Measurements from ENCODE around the gene DNAH17.

The DNAH17 gene

DNA sequence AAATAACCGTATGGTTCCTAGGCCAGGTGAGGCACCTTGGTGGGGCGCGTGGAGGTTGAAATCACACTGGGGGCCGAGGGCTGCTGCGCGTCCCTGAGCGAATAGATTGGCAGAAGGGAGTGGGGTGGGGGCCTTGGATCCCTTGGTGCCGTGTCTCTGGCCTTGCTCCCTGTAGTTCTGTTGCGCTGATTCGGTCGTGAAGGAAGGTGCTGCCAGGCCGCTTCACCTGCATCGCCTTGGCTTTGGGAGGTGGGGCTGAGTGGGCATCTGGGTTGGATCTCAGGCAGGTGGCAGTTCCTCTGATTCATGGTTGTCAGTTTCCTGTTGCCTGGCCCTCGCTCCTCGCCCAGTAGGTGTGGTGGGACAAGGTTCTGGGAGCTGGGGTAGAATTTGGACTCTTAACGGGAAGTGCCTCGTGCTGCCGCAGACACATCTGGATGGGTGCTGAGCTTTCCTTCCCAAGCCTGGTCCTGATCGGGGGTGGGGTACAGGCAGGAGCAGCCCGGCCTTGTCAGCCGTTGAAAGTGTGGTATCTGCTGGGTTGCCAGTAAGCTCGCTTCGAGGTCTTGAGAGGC, 168.6 kb downstream of the DNAH17 start:
- DNase-seq: no peak

DNA sequence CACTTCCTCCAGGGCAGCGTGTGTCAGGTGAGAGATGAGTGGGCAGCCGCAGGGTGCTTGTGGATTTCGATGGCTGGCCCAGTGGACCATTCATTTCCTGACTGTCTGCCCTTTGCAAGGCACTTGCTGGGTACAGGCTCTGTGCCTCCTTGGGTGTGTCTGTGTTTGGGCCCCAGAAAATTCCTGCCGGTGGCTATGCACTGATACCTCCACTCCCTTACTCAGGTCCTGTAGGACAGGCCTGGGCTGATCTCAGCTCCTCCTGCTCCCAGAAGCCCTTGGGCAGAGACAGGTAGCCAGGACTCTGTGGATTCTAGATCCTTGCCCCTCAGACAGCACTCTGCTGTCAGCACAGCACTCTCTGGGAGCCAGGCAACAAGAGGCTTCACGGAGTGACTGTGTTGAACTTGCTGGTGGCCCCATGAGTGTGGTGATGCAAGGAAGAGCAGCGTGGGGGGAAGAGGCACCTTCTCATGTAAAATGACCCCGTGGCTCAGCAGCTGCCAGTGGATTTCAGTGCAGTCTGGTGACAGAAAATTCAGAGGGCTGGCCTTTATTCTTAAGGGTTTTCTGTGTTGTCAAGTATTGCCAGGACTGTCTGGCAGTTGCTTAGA, 169.7 kb downstream of the DNAH17 start:
- no peak for DNase-seq

DNA sequence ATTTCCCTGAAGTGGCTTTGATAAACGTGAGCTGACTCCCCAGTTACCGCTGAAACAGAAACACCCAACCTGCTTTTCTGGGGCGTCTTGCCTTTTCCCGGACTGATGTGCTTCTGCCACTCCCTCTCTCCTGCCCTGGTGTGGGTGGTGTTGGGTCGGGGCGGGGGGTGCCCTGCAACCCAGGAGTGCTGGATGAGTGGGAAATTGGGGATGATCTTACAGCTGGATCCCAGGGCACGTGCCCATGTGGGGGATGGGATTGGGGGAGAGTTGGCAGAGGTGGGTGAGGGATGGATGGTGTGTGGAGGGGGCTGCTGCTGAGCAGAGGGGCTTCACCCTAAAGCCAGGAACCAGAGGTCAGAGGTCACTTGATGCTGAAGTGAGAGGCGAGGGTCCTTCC, 170.3 kb downstream of the DNAH17 start:
- DNase-seq: no peak

DNA sequence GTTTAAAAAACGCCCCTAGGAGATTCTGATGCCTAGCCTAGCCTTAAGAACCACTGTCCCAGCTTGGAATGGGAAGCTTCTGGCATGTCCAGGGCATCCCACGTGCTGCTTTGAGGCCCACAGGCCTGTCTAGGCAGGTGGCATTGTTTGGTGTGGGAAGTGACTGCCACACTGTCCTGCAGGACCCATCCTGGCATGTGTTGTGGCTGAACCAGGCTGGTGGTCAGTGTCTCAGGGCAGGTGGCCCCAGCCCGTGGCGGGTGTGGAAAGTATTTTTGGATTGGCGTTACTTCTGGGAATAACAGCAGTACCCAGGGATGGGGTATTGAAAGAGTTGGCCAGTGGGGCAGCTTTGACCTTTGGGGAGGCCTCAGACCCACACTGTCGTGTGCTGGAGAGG, 170.8 kb downstream of the DNAH17 start:
- DNase-seq: no peak

DNA sequence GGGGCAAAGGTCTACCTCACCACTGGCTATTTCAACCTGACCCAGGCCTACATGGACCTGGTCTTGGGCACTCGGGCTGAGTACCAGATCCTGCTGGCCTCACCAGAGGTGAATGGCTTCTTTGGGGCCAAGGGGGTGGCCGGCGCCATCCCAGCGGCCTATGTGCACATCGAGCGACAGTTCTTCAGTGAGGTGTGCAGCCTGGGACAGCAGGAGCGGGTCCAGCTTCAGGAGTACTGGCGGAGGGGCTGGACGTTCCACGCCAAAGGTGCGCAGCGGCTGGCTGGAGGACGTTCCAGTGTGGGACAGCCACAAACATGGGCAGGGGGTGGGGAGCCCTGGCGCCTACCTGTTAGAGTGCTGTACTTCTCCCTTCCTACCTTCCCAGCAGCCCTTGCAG, 173.4 kb downstream of the DNAH17 start:
- DNase-seq: no peak

DNA sequence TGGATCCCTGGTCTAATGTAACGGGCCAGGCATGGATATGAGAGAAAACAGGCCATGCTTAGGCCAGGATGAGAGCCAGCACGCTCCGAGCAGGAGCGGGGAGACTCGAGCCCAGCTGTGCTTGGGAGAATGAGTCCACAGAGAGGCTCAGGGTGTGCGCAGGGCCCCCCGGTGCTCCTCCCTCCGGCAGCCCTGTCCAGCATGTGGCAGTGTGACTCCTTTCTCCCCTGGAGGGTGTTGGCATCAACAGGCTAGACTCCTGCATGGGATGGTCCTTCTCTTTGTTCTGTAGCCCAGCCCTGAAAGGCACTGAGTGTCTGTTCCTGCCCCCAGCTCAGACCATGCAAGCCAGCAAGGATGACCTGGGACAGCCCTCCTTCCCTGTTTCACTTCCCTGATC, 175.3 kb downstream of the DNAH17 start:
- no peak for DNase-seq

DNA sequence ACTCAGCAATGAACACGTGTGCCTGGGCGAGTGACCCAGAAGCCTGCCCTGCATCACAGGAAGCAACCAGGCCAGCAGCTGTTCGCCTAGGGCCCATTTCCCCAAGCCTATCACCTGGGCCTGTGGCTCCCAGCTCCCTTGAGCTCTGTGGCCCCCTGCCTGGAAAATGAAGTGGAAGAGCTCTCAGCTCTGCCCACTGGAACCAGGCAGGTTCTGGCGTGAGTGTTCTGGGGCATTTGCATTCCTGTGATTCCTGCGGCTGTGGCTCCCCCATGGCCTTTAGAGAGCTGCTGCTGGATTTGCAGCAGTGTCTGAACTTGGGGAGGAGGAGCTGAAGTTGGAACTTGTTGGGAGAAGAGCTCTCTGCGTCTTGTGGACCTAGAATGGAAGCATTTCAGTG, 175.9 kb downstream of the DNAH17 start:
- DNase-seq: no peak

DNA sequence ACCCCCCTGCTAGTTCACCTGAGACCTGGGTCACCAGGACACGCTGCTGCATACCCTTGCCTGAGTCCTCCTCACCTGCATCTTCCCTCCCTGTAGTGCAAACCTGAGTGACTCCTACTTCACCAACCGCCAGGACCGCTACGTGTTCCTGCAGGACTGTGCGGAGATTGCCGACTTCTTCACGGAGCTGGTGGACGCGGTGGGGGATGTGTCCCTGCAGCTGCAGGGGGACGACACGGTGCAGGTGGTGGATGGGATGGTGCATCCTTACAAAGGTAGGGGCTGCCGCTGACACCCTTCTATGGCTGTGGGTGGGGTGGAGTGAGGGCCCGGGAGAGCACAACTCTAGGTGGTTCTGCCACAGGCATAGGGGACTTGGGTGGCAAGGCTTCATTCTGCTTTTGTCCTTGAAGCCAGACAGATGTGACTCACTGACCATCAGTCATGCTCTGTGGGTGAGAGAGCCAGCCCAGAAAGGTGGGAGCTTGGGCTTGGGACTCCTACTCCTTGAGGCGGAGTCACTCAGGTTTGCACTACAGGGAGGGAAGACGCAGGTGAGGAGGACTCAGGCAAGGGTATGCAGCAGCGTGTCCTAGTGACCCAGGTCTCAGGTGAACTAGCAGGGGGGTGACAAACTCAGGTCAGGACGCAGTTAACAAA, 176.5 kb downstream of the DNAH17 start:
- DNase-seq: no peak

DNA sequence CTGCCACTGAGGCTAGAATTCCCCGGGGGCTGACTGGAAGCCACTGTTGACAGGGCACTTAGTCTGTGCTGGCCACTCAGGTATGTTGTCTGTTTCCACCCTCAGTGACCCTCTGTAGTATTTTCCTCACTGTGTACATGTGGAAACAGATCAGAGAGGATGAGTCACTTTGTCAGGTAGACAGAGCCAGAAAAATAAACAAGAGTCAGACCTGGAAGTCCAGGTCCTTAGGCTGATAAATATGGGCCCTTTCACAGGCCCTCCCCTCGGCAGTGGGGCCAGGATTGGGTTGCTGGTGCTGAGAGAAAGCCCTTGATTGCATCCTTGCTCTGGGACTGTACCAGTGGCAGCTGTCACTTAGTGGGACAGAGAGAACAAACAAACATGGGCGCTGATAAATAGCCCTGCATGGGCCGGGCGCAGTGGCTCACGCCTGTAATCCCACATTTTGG, 177.5 kb downstream of the DNAH17 start:
- DNase-seq: no peak

DNA sequence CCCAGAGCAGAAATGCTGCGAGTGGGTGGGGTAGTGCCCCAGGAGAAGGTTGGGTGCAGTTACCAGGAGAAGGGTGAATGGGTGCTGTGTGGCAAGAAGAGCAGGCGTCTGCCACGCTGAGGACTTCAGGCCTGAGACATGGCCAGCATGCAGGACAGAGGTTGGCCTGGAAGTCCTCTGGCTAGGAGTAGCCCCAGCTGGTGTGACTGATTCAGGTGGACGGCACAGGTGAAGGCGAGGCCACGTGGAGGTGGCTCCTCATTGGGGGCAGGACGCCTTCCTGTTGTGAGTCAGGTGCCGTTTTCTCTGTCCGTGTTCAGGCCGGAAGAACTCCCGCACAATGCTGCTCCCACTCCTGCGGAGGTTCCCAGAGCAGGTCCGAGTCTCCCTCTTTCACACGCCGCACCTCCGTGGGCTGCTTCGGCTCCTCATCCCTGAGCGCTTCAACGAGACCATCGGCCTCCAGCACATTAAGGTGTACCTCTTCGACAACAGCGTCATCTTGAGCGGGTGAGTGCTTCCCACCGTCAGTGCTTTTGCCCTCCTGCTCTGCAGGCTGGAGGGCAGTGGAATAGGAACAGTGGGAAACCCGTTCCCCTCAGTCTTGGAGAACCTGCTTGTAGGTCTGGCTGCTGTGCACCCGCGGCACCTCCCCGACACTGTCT, 178.0 kb downstream of the DNAH17 start:
- DNase-seq: no peak

DNA sequence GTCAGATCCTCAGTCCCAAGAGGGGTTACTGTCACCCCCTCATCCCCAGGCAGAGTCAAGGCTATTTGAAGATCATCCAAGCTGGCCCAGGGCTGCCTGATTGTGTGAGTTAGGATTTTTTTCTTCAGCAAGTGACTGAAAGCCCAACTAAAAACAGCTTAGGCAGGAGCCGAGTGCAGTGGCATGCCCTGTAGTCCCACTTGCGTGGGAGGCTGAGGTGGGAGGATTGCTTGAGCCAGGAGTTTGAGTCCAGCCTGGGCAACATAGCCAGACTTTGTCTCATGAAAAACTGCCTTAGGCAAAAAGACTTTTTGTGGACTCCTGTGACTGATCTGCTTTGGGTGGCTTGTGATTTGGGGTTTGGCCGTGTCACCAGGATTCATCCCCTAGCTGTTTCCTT, 178.8 kb downstream of the DNAH17 start:
- DNase-seq: no peak

DNA sequence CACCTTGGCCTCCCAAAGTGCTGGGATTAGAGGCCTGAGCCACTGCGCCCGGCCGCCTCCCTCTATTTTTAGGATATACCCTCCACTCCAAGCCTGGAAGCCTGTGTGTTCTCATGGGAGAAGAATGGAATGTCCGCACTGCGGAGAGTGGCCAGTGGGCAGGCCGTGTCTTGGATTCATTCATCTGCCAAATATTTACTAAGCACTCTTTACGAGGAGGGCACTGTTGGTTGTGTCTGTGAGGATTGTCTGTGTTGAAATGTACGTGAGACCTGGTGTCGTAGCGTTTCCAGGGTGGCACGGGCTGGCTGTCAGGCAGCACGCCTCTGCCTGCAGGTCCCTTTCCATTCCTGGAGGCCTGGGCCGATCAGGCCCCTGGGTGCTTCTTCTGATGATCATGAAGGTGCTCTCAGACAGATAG, 179.5 kb downstream of the DNAH17 start:
- DNase-seq: no peak

DNA sequence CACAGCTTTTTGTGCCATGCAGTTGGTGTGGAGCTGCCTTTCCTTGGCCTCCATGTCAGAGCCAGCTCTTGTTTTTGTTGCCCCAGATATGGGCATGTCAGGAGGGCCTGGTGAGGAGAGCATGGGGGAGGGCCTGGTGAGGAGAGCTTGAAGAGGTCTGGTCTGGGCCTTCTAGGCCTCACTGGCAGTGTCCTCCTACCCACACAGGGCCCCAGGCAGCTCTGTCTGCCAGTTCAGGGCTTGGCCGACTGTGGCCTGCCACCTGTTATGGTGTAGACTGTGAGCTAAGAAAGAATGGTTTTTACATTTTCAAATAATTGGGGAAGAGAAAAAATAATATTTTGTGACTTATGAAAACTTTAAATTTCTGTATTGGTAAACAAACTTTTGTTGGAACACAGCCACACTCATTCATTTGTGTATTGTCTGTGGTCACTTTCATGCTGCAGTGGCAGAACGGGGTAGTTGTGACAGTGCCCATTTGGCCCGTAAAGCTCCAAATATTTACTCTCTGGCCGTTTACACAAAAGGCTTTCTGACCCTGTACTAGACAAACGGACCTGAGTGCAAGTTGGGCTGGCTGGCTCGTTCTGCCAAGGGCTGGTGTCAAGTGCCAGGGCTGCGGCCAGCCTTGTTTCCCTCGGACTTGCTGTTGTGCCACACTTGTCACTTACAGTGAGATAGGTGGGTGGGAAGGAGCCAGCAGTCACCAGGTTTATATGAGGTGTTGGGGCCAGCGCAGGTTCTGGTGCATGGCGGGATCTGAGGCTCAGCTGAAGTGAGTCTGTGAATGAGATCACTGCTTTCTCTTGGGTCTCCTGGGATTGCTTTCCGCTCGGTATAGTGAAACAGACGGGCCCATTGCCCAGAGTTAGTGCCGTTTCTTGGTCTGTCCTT, 180.5 kb downstream of the DNAH17 start:
- DNase-seq: no peak

DNA sequence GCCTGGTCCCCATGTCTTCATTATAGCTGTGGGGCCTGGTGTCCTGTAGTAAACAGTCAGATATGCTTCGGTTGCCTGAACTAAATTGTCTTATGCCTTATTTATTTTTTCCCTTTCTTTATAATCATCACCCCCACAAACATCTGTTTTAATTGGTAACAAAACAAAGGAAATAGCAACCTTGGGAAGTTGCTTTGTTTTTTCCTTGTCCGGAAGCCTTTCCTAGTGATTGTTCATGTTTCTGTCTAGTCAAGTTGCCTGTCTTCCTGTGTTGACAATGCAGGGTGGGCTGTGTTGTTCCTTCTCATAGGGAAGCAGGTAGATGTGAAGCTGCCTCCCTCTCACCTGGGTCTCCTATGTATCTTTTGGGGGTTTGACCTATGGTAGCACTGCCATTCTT, 182.0 kb downstream of the DNAH17 start:
- no peak for DNase-seq

DNA sequence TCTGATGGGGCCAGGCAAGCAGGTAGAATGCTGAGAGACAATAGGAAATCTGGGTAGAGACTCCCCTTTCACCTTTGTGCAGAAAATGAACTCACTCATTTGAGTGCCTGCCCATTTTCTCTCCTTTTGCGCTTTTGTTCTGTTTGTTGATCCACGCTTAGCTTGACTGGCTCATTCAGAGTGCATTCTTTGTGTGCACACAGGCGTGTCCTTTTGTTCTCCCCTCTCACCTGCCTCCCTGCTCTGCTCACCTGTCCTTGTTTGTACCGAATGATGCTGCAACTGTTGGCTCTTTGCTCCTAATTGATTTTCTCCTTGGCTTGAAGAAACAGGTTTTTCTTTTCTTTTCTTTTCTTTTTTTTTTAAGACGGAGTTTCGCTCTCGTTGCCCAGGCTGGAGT, 183.0 kb downstream of the DNAH17 start:
- no peak for DNase-seq

DNA sequence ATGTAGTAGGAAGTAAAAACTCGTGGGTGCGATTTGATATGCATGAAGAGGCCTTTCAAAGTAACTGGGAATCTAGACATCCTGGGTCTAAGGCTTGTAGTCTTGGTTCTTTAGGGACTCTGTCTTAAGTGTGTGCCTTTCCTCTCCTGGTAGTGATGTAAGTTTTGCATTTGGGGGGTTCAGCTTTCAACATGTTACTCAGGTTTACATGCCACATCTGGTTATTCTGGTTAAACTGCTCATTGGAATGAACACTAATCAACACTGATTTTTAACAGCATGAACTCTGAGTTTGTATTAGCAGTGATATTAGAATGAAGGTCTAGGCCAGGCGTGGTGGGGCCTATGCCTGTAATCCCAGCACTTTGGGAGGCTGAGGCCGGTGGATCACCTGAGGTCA, 183.6 kb downstream of the DNAH17 start:
- DNase-seq: no peak

DNA sequence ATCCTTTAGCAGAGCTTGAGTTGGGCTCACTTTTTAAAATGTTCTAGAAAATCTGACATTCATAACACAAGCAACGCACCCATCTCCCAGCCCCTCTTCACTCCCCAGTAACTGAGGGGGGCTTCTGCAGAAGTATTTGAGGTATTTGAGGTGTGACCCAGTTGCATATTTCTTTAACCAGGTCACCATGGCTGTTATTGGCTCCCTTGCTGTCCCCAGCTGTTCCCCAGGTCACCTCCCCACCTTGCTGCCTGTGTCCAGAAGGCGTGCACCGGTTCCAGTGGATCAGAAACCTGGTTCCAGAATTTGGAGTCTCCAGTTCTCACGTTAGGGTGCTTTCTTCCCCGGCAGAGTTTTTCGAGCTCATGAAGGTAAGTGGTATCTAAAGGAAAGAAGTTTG, 184.9 kb downstream of the DNAH17 start:
- DNase-seq: no peak

DNA sequence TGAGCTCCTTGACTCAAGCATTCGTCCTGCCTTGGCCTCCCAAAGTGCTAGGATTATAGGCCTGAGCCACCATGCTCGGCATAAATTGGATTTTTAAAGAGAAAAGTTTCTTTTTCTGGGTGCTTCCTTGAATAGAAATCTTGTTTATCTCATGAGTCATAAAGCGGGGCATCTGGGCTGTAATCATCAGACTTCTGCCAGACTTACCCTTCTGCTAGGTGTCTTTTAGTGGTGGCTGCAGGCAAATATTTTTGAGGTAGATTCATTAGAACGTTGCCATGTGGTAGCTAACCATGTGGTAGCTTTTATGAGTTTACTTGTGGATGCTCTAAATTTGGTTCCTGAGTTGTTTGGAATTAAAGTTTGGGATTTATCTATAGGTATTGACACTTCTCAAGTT, 185.4 kb downstream of the DNAH17 start:
- DNase-seq: no peak

DNA sequence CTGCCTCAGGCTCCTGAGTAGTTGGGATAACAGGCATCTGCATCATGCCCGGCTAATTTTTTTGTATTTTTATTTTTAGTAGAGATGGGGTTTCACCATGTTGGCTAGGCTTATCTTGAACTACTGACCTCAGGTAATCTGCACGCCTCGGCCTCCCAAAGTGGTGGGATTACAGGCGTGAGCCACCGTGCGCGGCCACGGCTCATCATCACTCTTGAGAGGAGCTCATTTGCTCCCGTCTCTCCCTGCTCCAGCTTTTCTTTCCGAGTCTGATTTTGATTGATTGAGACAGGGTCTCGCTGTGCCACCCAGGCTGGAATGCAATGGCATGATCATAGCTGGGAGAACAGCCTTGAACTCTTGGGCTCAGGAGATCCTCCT, 186.2 kb downstream of the DNAH17 start:
- no peak for DNase-seq

DNA sequence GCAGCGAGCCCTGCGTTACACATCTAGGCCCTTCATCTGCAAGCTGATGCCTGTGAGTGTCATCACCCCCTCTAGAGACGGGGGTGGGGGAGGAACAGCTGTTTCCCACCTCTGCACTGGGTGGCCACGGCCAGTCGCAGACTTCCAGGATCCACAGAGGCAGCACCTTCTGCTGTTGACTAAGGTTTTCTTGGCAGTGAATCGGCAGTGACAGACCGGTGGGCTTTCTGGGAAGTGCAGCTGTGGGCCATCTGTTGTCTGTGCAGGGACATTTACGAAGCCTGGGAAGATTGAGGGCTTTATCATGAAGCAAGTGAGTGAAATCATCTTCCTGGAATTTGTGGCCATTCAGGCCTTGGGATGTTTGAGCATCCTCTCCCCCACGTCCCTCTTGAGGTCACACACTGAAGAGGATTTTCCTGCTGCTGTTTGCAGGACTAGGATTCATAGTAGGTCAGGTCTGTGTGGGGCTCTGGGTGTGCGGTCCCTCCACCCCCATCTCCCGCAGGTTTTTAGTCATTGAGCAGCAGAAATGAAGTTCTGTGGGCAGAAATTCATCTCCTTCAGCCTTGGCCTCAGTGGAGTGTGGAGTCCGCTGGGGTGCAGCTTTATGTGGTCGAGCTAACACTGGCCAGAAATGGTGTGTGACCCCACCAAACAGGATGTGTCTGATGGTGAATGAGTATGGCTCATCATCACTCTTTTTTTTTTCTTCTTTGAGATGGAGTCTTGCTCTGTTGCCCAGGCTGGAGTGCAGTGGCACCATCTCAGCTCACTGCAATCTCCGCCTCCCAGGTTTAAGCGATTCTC, 186.8 kb downstream of the DNAH17 start:
- no peak for DNase-seq

DNA sequence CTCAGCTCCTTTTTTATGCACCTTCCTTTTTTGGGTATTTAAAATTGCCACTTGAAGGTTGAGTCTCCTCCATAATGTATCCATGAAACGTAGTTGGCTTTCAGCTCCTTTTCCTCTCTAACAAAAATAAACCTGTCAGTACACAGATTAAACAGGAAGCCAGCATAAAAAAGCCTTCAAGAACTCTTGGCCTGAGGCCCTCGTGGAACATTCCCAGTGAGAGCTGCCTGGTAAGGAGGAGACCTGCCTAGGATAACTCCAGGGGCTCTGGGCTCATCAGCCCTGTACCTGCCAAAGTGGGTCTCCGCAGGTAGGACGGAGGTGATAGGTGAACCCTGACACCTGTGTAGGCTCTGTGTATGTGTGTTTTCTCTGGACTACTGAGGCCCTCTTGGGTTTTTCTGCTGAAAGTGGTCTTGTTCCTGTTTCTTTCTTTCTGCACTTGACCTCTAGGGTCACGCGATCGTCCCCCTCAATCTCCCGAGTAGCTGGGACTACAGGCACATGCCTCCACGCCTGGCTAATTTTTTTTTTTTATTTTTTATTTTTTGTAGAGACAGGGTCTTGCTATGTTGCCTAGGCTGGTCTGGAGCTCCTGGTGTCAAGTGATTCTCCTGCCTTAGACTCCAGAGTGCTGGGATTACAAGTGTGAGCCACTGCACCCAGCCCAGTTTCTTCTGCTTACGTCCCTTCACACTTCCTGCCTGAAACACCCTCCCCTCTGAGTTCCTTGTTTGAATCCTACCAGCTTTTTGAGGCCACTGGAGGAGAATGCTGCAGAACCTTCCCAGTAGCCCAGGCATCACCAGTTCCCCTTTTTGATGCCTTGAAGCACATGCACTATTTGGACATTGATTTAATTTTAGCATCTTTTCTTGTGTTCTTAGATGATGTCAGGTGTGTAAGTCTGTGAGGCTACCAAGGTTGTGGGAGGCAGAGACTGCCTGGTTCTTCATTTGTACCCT, 188.9 kb downstream of the DNAH17 start:
- peak; percentile 39 for DNase-seq

All from RPMI8226 (cell line).